GM12801 (cell line): ENCODE results near the gene RBBP8NL.

Experiments used
- TF ChIP-seq, protein P1 (sequence below): IDR thresholded peaks from one replicate; pipeline ENCODE4 v1.5.1; 2011; ENCODE audit warnings: control low read depth; ENCODE audit not compliant: insufficient read length; ENCODE audit errors: extremely low read depth

Gene RBBP8NL

DNA sequence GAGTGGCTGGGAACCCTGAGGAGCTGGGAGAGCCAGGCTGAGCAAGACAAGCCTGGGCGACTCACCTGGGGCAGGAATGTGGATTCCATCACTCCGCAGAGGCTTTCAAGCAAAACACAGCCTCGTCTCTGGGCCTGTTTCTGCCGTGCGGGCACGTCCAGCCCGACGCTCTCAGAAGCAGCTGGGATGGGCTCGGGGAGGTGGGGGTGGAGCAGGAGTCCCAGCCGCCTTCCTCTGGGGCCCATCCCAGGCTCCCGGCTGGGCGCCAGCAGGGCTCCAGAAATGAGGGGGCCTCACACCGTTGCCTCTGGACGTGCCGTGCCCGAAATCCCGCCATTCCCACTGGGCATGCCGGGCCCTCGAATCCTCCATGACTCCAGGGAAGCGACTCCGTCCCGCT is 49.1 kb downstream of the RBBP8NL start:
- TF ChIP-seq, protein P1, sequence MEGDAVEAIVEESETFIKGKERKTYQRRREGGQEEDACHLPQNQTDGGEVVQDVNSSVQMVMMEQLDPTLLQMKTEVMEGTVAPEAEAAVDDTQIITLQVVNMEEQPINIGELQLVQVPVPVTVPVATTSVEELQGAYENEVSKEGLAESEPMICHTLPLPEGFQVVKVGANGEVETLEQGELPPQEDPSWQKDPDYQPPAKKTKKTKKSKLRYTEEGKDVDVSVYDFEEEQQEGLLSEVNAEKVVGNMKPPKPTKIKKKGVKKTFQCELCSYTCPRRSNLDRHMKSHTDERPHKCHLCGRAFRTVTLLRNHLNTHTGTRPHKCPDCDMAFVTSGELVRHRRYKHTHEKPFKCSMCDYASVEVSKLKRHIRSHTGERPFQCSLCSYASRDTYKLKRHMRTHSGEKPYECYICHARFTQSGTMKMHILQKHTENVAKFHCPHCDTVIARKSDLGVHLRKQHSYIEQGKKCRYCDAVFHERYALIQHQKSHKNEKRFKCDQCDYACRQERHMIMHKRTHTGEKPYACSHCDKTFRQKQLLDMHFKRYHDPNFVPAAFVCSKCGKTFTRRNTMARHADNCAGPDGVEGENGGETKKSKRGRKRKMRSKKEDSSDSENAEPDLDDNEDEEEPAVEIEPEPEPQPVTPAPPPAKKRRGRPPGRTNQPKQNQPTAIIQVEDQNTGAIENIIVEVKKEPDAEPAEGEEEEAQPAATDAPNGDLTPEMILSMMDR = no peak

DNA sequence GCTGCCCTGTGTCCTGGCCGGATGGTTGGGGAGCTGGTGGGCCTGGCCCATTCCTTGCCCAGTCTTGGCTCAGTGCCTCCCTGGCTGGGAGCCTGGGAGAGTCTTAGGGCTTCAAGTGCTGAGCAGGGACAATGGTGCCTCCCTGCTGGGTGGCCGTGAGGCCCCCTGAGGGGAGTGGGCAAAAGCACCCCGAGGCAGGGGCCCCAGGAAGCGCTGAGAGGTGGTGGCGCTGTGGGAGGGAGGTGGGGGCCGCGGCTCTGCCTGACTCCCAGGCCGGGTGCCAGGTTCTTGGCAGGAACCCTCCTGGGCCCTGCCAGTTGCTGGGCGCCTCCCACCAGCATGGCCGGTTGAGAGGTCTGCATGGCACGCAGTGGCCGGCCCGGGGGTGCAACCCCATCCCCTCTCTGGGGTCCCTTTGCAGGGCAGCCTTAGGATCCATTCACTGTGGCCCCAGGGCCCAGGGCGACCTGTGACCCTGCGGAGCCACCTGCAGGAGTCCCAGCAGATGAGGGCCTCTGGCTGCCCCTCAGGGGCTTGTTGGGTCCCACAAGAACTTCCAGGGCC is 49.6 kb downstream of the RBBP8NL start:
- TF ChIP-seq, protein P1 = no peak

DNA sequence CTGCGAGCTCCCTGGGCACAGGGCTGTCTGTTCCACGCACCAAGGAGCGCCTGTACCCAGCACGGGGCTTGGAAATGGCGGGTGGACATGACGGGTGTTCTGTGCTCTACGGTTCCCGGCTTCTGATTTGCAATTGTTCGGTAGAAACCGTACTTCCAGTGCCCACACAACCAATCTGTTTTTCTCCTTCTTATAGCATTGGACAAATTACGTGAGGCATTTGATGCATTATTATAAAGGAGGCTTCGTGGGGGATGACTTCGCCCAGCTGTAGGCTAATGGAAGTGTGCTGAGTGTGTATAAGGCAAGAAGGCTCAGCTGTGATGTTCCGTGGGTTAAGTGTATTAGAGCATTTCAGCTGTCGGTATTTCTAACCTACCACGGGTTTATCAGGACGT is 50.3 kb downstream of the RBBP8NL start:
- TF ChIP-seq, protein P1 = no peak

DNA sequence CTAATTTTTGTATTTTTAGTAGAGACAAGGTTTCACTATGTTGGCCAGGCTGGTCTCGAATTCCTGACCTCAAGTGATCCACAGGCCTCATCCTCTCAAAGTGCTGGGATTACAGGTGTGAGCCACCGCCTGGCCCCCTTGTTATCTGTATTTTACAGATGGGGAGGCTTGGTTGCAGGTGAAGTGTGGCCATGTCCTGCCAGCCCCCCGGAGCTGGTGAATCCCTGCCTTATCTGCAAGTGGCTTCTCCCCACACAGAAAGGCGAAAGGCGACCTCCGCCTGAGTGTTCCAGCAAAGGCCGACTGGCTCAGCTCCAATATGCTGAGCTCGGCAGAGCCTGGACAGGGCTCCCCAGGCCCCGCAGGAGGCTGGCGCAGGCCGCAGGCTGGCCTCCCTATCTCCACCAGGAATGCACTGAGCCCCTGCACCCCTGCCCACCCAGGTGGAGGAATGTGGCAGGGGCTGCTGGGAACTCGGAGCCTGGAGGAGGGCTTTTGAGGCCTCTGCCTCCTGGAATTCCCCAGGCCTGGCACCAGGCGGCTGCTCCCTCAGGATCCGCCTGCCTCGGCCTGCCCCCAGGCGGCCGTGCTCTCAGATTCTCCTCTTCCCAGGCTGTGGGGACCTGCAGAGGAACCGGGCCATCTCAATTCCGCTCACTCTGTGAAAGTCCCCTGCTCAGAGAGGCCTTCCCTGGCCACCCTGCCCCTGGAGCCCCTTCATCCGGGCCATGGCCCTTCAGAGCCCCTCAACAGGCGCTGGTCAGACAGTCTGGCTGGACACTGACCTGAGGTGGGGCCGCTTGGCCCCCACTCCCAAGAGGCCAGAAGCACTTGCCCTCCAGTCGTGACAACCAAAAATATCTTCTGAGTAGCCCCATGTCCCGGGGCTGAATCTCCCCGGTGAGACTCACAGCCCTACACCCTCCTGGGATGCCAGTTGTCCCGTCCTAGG is 51.0 kb downstream of the RBBP8NL start:
- TF ChIP-seq, protein P1 = no peak

DNA sequence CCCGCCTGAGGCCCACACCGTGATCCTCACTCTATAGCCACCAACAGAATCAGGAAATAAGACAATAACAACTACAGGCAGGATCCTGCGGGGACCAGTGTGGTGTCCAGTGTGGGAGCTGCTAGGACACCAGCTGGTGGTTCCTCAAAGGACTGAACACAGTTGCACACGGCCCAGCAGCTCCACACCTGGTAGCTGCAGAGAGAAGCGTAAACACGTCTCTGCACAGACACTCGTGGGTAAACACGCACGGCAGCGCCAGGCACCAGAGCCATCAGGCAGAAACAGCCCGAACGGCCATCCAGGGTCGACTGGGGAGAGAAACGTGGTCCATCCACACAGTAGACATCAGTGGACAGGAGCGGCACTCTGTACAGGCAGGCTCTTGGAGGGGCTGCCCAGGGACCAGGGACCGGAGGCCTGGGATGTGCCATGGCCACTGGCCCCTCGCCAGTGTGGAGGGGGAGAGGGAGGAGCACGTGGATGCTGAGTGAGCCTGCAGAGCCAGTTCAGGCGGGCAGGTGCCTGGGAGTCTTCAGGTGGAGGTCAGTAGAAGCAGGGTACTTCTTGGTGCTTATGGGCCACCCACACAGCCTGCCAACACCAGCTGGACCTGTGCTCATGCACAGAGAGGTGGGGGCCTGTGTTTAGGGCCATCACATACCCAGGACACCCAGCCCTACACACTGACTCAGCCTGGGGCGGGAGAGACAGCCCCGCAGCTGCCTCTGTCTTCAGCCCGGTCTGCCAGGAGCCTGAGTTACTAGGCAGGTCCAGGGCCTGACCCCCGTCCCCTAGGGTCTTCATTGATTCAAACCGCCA is 52.8 kb downstream of the RBBP8NL start:
- TF ChIP-seq, protein P1 = no peak

DNA sequence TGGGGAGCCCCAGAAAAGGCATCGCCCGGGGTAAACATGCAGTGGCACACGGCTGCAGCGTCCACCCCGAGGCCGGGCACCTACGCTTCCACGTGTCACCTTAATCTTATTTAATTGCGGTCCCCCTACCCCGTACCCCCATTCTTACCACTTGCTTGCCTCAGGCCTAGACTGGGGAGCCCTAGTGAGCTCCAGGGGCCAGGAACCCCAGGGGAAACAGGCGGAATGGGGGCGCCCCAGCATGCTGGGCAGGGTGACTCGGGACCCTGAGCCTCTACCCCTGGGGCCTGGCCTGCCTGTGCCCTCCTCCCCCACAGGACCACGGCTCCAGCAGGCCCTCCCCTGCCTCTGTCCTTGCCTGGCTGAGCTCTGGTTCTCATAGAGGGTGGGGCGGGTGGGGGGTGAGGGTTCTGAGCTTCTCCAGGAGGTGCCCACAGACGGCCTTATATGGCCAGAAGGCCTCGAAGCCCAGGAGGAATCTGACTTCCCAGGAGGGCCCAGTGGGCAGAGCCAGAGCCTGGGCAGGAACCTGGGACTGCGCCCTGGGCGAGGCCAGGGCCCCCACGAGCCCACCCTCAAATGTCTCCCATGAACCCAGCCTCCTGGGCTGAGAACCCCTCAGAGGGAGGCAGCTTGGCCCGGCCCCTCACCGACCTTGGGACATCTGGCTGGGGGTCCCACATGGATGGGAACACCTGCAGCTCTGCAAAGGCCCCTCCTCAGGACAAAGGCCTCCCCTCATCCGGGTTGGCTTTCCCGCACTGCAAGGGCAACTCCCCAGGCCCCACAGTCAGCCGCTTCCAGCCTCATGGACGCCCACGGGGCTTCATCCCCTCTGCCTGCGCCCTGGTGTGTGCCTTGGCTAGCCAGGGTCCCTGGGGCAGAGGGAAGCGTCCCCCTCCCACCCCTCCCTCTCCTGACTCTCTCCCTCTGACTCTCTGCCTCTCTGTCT is 55.0 kb downstream of the RBBP8NL start:
- TF ChIP-seq, protein P1 = no peak
